B cell (primary cell): ENCODE data around the gene FIBCD1. TPM values are rescaled to one million over a fixed set of nuclear protein-coding genes. Genes with fewer than 3 reads are reported as not detected.

ENCODE experiments used
- ATAC-seq: fragments of 200-7000 bp; cut with Tn5 transposase; one replicate; pipeline ENCODE4 v1.10.0; 2021; ENCODE audit warnings: low read depth, mild to moderate bottlenecking, moderate number of reproducible peaks, moderate library complexity
- CTCF ChIA-PET: fragments of 350-600 bp; sonication (Branson Sonifier 250); formaldehyde crosslinking; loops from one replicate; lab custom pipeline; 2021; ENCODE audit warnings: antibody characterized with exemption, inconsistent platforms; lab: Charles Lee
- POLR2A ChIA-PET: fragments of 350-600 bp; sonication (Branson Sonifier 250); formaldehyde crosslinking; loops from one replicate; lab custom pipeline; 2021; ENCODE audit warnings: antibody characterized with exemption; lab: Charles Lee
- DNase-seq: peaks from one replicate; pipeline ENCODE4 v3.0.0; 2013
- H2AFZ ChIP-seq: 2 replicates; pipeline ENCODE4 v1.6.1; 2012; ENCODE audit warnings: mild to moderate bottlenecking, low read depth, low read length; ENCODE audit not compliant: insufficient read depth, poor library complexity, severe bottlenecking
- H3K27ac ChIP-seq, 2 donors: 1 replicate in 1 of 2; 2 replicates in 1 of 2; pipeline ENCODE4 v1.5.1; 2012 to 2013; ENCODE audit warnings: low read length in 2 of 2, mild to moderate bottlenecking in 2 of 2, moderate library complexity in 1 of 2
- H3K27me3 ChIP-seq, 4 experiments: fragments of 200-600 bp in 1 of 4; sonication (generic) in 1 of 4; replicated peaks in 1 of 4; 1 replicate in 2 of 4; 2 replicates in 2 of 4; pipeline versions ENCODE4 v1.6.1 to v1.7.0; 2013 to 2016; ENCODE audit warnings: low read length in 3 of 4, mild to moderate bottlenecking in 2 of 4, mixed read lengths in 1 of 4, moderate library complexity in 1 of 4; ENCODE audit not compliant: insufficient read depth in 4 of 4, control insufficient read depth in 3 of 4; ENCODE audit errors: control extremely low read depth in 1 of 4
- H3K36me3 ChIP-seq, 2 experiments: replicated peaks in 1 of 2; 1 replicate in 1 of 2; 2 replicates in 1 of 2; pipeline versions ENCODE4 v1.6.1 to v1.7.1; 2013; ENCODE audit warnings: low read length in 1 of 2; ENCODE audit not compliant: insufficient read depth in 2 of 2, control insufficient read depth in 1 of 2; ENCODE audit errors: control extremely low read depth in 1 of 2, extremely low read depth in 1 of 2
- H3K4me1 ChIP-seq, 2 donors: fragments of 200-600 bp in 1 of 2; sonication (generic) in 1 of 2; 1 replicate in 1 of 2; 2 replicates in 1 of 2; pipeline versions ENCODE4 v1.5.1 to v1.6.1; 2013 to 2017; ENCODE audit warnings: low read length in 2 of 2; ENCODE audit not compliant: control insufficient read depth in 2 of 2, insufficient read depth in 2 of 2
- H3K4me2 ChIP-seq: replicated peaks from 2 replicates; pipeline ENCODE3; 2012; ENCODE audit warnings: mild to moderate bottlenecking, low read depth, low read length; ENCODE audit not compliant: poor library complexity, severe bottlenecking
- H3K4me3 ChIP-seq, 5 experiments: fragments of 200-600 bp in 1 of 5; sonication (generic) in 1 of 5; 1 replicate in 3 of 5; 2 replicates in 2 of 5; pipeline versions ENCODE4 v1.5.1 to v1.7.0; 2011 to 2016; ENCODE audit warnings: low read length in 4 of 5, mild to moderate bottlenecking in 4 of 5, low read depth in 2 of 5, control low read depth in 1 of 5, moderate library complexity in 1 of 5; ENCODE audit not compliant: insufficient read depth in 1 of 5; ENCODE audit errors: control extremely low read depth in 1 of 5, extremely low read depth in 1 of 5
- H3K79me2 ChIP-seq: fragments of 200-600 bp; sonication (generic); one replicate; pipeline ENCODE4 v1.6.0; 2016; ENCODE audit warnings: low read length; ENCODE audit not compliant: control insufficient read depth, insufficient read depth
- H3K9ac ChIP-seq: fragments of 200-600 bp; sonication (generic); 2 replicates; pipeline ENCODE4 v1.6.1; 2017; ENCODE audit warnings: mild to moderate bottlenecking, low read length, moderate library complexity
- H3K9me3 ChIP-seq, 3 donors: one replicate each; pipeline versions ENCODE4 v1.6.1 to v1.7.1; 2013; ENCODE audit warnings: low read length in 2 of 3; ENCODE audit not compliant: control insufficient read depth in 2 of 3, insufficient read depth in 1 of 3; ENCODE audit errors: control extremely low read depth in 1 of 3
- H4K20me1 ChIP-seq: 2 replicates; pipeline ENCODE4 v1.6.0; 2012; ENCODE audit warnings: mild to moderate bottlenecking, low read length; ENCODE audit not compliant: insufficient read depth, control insufficient read depth, poor library complexity, severe bottlenecking
- H3K27ac Mint-ChIP-seq: one replicate; pipeline ENCODE4 v1.8.0; 2021; ENCODE audit warnings: mixed read lengths
- H3K27me3 Mint-ChIP-seq: one replicate; pipeline ENCODE4 v1.8.0; 2021; ENCODE audit warnings: mixed read lengths
- H3K4me1 Mint-ChIP-seq: one replicate; pipeline ENCODE4 v1.8.0; 2021; ENCODE audit warnings: mixed read lengths
- H3K4me3 Mint-ChIP-seq: one replicate; pipeline ENCODE4 v1.8.0; 2021; ENCODE audit warnings: mixed read lengths
- H3K9me3 Mint-ChIP-seq: one replicate; pipeline ENCODE4 v1.8.0; 2022; ENCODE audit warnings: mixed read lengths; ENCODE audit not compliant: insufficient read depth
- EZH2 ChIP-seq: IDR thresholded peaks from 2 replicates; pipeline ENCODE4 v1.6.1; 2012; ENCODE audit warnings: borderline replicate concordance, low read depth, mild to moderate bottlenecking, moderate library complexity, low read length; ENCODE audit not compliant: insufficient read depth, poor library complexity, severe bottlenecking
- WGBS: methylation state at CpG from one replicate; pipeline ENCODE4 v1.1.5; 2013; ENCODE audit warnings: missing lambda C conversion rate; ENCODE audit not compliant: insufficient coverage; 5-methylcytosine and 5-hydroxymethylcytosine counted together
- intact Hi-C: fragments of 100-400 bp; cut with micrococcal nuclease; formaldehyde crosslinking; loops from one replicate; pipeline ENCODE4 v1.10.0; 2022
- polyA plus RNA-seq: library from polyadenylated mRNA; depleted of rRNA; stranded (reverse); fragments of >200 nt; gene quantifications from 2 replicates; pipeline ENCODE4 v1.2.3, GENCODE V29; 2012
- total RNA-seq, 2 donors: library from RNA; stranded (reverse); fragments of 120-200 nt in 1 of 2; gene quantifications; 1 replicate in 1 of 2; 2 replicates in 1 of 2; pipeline versions ENCODE4 v1.2.3 to v1.2.4, GENCODE V29; 2013 to 2022
- TF ChIP-seq, protein P1 (sequence below): fragments of 200-600 bp; IDR thresholded peaks from one replicate; pipeline ENCODE4 v1.8.0; 2022; ENCODE audit warnings: antibody characterized with exemption, mild to moderate bottlenecking

FIBCD1 gene
- total and polyA plus RNA-seq, 2 donors (not counting 1 experiment from before 2014, with no cell fraction given): not detected

DNA sequence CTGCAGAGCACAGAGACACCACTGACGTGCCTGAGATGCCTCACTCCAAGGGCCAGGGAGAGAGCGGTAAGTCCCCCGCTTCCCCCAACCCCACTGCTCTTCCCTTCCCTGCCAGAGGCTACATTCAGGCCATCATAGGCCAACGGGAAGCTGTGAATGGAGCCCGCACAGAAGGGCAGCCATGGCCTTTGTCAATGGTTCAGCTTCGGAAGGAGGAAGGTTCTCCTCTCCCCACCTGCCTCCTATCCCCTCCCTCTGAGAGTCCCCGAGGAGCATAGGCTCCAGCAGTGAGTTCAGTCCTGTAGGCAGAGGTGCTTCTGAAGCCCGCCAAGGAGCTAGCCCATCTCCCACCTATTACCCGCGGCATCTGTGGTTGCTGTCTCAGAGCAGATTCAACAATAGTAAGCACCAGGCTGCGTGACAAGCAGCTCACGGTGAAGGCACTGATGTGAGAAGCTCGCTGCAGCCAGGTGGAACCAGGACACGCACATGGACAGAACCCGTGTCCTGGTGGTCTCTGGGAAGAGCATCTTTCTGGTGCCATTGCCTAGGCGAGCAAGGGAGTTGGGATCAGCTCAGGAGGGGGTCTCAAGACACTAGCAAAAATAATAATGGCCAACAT is 58.3 kb downstream of the FIBCD1 start:
- H3K27ac ChIP-seq: no peak overlapping the region

DNA sequence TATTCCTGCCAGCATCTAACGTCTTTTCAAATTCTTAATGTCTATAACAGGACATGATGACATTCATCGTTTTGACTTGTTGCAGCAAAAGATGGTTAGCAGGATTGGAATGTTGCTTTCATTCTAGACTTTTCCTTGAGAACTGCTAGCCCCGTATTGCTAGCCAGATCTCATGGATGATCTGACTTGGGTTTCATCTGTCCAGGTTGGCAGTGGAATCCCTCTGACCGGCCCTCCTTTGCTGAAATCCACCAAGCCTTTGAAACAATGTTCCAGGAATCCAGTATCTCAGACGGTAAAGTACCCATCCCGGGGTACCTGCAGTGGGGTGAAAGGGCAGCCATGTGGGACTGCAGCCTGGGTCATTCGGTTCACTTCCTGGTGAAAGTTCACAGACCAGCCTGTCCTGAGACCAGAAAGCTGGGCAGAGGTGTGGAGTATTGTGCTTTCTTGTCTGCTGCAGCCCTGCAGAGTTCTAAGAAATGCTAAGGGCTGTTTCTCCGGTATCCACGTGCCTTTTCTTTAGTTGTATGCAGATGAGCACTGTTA is 59.1 kb downstream of the FIBCD1 start:
- Histone ChIP-seq H3K4me2 (no peak overlapping the region), H3K27me3 (no peaks in the 10 kb centered on the region), H3K4me3 (no peak overlapping the region), H3K9me3 (no peaks in the 10 kb centered on the region), H3K9ac (no peak overlapping the region), H4K20me1 (no peaks in the 10 kb centered on the region), H3K36me3 (peaks cover 0 to 60% of the 10 kb centered on the region in 2 experiments), H2AFZ (no peak overlapping the region), H3K27ac (no peak overlapping the region), H3K4me1 (no peaks in the 10 kb centered on the region), H3K79me2 (no peaks in the 10 kb centered on the region)
- Mint-ChIP-seq H3K9me3 (no peaks in the 10 kb centered on the region), H3K27me3 (no peaks in the 10 kb centered on the region), H3K4me3 (no peak overlapping the region), H3K27ac (no peak overlapping the region), H3K4me1 (no peaks in the 10 kb centered on the region)
- no peak for DNase-seq
- TF ChIP-seq EZH2: no peak
- TF ChIP-seq, protein P1, sequence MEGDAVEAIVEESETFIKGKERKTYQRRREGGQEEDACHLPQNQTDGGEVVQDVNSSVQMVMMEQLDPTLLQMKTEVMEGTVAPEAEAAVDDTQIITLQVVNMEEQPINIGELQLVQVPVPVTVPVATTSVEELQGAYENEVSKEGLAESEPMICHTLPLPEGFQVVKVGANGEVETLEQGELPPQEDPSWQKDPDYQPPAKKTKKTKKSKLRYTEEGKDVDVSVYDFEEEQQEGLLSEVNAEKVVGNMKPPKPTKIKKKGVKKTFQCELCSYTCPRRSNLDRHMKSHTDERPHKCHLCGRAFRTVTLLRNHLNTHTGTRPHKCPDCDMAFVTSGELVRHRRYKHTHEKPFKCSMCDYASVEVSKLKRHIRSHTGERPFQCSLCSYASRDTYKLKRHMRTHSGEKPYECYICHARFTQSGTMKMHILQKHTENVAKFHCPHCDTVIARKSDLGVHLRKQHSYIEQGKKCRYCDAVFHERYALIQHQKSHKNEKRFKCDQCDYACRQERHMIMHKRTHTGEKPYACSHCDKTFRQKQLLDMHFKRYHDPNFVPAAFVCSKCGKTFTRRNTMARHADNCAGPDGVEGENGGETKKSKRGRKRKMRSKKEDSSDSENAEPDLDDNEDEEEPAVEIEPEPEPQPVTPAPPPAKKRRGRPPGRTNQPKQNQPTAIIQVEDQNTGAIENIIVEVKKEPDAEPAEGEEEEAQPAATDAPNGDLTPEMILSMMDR: no peak
- ChIA-PET POLR2A (no interaction called here), CTCF (no interaction called here)
- ATAC-seq: no peak
- intact Hi-C loops: no loop called here
- 95% methylated on average over 6 of the region's 9 CpGs for WGBS

More for the DNA sequence above, 58.3 kb downstream of the FIBCD1 start:
- no peaks in the 10 kb centered on the region for H3K79me2 ChIP-seq
- no peaks in the 10 kb centered on the region for H3K9me3 Mint-ChIP-seq
- DNase-seq: no peak
- no peak overlapping the region for H3K4me3 ChIP-seq
- ATAC-seq: no peak
- ChIA-PET POLR2A (no interaction called here), CTCF (interaction anchor here (1.1 kb wide), 1 partner anchor 14 kb away, joined by 5 read pairs; no protein-coding TSS in a partner anchor)
- H3K4me1 ChIP-seq: no peaks in the 10 kb centered on the region
- peaks cover 0 to 63% of the 10 kb centered on the region in 2 experiments for H3K36me3 ChIP-seq
- no peaks in the 10 kb centered on the region for H3K9me3 ChIP-seq
- no peaks in the 10 kb centered on the region for H3K4me1 Mint-ChIP-seq
- TF ChIP-seq, protein P1: no peak
- no peak for TF ChIP-seq EZH2
- no peak overlapping the region for H2AFZ ChIP-seq
- H3K9ac ChIP-seq: no peak overlapping the region
- H3K27ac Mint-ChIP-seq: no peak overlapping the region
- 92% methylated on average over 13 of the region's 16 CpGs for WGBS
- intact Hi-C loops: no loop called here
- H3K4me3 Mint-ChIP-seq: no peak overlapping the region
- no peak overlapping the region for H3K4me2 ChIP-seq
- H4K20me1 ChIP-seq: no peaks in the 10 kb centered on the region
- no peaks in the 10 kb centered on the region for H3K27me3 ChIP-seq
- H3K27me3 Mint-ChIP-seq: no peaks in the 10 kb centered on the region
